ENCODE data around the gene TRIP13.

GRCh38 chr5:893711-894110 lies 1.0 kb downstream of the TRIP13 start:
- TF ChIP-seq CTCF (IDR thresholded peaks at IDR 0.05; ENCODE audit: low read depth, low read length) (no peak), EZH2phosphoT487 (IDR thresholded peaks at IDR 0.05; ENCODE audit: low read depth) (no peak)
